SU-DHL-6 (cell line): ENCODE data around the gene NIM1K.

Experiments
- CTCF ChIP-seq: fragments of 200-600 bp; sonication (generic); IDR thresholded peaks from one replicate; pipeline ENCODE4 v1.5.1; 2017; ENCODE audit warnings: antibody characterized with exemption, mild to moderate bottlenecking, low read length, moderate library complexity; ENCODE audit not compliant: insufficient read depth, poor library complexity, severe bottlenecking
- EZH2phosphoT487 ChIP-seq: fragments of 200-600 bp; sonication (generic), shearing (Covaris generic); conservative IDR thresholded peaks from 2 replicates; pipeline ENCODE4 v1.6.1; 2018; ENCODE audit warnings: mild to moderate bottlenecking, antibody characterized with exemption, low read length, moderate library complexity, mixed read lengths

- TF ChIP-seq CTCF, result no peak
- no peak for TF ChIP-seq EZH2phosphoT487
Observed at GRCh38 chr5:43203373-43203772, 11.3 kb downstream of the NIM1K start.
